OCI-M2 (cell line): Measurements from ENCODE around the gene ARFIP1.
"Not testable (repeated sequence)": the region's sequence is repeated elsewhere in the genome, so short reads cannot be mapped to it uniquely, and the experiment has no call there.

Source experiments
- DNase-seq: peaks from one replicate; lab custom pipeline; 2025; ENCODE audit not compliant: unreplicated experiment; lab: John Stamatoyannopoulos, UW

ARFIP1 gene, protein sequence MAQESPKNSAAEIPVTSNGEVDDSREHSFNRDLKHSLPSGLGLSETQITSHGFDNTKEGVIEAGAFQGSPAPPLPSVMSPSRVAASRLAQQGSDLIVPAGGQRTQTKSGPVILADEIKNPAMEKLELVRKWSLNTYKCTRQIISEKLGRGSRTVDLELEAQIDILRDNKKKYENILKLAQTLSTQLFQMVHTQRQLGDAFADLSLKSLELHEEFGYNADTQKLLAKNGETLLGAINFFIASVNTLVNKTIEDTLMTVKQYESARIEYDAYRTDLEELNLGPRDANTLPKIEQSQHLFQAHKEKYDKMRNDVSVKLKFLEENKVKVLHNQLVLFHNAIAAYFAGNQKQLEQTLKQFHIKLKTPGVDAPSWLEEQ

DNA sequence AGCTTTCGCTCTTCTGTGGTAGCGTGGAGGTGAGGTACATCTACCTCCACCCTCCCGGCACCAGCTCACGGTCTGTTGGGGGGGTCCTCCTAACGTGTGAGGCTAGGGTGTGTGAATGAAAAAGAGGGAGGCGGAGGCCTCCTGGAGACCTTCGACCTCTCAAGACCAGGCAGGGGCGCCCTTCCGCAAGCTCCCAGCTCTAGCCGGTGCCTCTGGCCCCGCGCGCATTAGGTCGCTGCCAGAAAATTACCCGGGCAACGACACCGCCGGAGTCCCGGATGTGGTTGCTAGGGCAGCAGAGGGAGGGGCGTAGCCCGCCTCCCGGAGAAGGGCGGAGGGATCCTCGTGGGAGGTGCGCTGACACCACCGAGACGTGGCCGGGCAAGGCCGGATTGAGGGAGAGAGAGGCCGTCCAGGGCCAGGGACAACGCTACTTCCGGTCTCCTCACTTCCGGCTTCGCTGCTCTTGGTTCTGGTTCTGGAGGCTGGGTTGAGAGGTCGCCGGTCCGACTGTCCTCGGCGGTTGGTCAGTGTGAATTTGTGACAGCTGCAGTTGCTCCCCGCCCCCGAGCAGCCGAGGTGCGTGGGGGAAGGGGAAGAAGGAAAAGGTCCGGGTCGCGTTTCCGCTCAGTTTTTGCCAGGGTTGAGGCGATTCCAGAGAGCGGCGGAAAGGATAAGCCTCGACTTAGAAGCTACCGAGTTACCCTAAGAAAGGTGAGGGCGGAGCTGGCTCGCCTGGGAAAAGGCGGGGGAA is at the start of gene ARFIP1, which contains the start of gene TIGD4:
Gene ARFIP1, plus strand, starts transcription at position 442 of the 754 bp plus-strand sequence. CDS start 49,680 bp downstream, outside the sequence.
Gene TIGD4, minus strand, starts transcription at position 218 of the 754 bp plus-strand sequence. CDS start 8,726 bp downstream, outside the sequence.
- peak; percentile 60 for DNase-seq

DNA sequence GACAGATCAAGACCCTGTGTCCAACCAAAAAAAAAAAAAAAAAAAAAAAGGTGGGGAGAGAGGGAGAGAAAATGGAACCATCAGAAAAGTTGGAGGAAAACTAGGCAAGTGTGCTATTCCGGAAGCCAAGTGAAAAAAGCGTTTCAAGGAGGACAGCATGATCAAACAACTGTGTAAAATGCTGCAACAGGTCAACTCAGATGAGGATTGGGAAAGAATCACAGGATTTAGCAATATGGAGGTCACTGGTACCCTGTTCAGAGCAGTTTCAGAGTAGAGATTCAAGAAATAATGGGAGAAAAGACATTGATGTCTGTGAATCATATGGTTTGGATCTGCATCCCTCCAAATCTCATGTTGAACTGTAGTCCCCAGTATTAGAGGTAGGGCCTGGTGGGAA is 47.8 kb upstream of the ARFIP1 start:
- no peak for DNase-seq

DNA sequence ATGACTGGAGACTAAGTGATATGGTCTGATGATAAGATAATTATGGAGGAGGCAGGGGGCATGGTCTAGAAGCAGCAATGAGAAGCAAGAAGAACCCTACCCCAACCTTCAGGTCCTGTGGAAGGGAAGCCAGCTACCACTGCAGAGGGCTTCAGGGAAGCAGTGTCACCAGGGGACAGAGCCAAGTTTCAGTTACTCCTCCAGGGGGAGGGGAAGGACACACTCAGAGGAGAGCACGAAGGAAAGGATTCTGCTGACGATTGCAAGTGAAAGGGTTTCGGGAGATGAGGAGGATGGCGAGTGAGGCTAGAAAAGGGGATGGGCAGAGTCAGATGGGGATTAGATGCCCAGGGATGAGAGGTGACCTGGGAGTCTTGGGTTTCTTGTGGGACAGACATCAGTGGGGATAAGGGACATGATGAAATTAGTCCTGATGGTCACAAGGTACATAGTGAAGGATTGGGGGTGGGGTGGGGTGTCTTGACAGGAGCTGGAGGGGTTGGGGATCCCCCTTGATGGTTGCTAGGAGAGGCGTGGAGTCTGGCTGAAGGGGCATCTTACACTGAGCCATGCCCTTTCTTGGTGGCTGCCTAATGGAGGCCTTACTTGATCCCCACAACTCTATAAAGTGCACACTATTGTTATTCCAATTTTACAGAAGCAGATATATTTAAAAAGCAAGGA is 45.6 kb upstream of the ARFIP1 start:
- no peak for DNase-seq

GRCh38 chr4:152734699-152735050 is 45.1 kb upstream of the ARFIP1 start:
- no peak for DNase-seq

- DNase-seq = no peak
These were observed 44.3 kb upstream of the ARFIP1 start for GRCh38 chr4:152735396-152735859.

DNA sequence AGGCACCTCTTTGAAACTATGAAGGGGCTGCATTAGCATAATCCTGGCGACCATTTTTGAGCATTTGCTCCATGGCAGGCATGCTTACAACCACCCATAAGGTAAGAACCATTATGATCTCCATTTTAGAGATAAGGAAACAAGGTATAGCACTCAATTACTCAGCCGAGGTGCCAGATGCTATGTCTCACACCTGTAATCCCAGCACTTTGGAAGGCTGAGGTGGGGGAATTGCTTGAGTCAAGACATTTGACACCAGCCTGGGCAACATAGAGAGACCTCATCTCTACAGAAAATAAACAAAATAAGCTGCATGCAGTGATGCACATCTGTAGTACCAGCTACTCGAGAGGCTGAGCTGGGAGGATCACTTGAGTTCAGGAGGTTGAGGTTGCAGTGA is 43.8 kb upstream of the ARFIP1 start:
- DNase-seq = no peak

GRCh38 chr4:152738827-152739226 is 40.9 kb upstream of the ARFIP1 start:
- DNase-seq = no peak

GRCh38 chr4:152747444-152747843 is 32.3 kb upstream of the ARFIP1 start:
- DNase-seq = no peak

- DNase-seq = no peak
These were observed 31.1 kb upstream of the ARFIP1 start for GRCh38 chr4:152748619-152749018.

DNA sequence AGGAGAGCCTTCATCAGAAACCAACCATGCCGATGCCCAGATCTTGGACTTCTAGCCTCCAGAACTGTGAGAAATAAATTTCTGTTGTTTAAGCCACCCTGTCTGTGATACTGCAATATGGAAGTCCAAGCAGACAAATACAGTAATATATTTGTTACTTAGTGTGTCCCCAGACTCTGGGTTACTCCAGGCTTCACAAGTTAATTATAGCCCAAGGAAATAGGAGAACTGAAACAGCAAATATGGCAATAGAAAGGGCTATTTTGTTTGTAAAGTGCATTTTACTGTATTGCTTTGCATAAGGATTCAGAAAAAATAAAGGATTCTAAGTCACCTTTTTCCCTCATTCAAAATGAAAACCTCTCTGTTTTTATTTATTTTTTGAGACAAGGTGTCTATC is 16.0 kb upstream of the ARFIP1 start:
- no peak for DNase-seq

DNA sequence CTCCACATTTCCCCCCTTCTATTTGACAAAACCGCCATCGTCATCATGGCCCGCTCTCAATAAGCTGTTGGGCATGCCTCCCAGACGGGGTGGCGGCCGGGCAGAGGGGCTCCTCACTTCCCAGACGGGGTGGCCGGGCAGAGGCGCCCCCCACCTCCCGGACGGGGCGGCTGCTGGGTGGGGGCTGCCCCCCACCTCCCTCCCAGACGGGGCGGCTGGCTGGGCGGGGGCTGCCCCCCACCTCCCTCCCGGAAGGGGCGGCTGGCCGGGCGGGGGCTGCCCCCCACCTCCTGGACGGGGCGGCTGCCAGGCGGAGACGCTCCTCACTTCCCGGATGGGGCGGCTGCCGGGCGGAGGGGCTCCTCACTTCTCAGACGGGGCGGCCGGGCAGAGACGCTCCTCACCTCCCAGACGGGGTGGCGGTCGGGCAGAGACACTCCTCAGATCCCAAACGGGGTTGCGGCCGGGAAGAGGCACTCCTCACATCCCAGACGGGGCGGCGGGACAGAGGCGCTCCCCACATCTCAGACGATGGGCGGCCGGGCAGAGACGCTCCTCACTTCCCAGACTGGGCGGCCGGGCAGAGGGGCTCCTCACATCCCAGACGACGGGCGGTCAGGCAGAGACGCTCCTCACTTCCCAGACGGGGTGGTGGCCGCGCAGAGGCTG is 14.6 kb upstream of the ARFIP1 start:
- not testable (repeated sequence) for DNase-seq

- no peak for DNase-seq
These were observed 7.8 kb upstream of the ARFIP1 start for GRCh38 chr4:152771741-152772533.

GRCh38 chr4:152773339-152773738 is 6.4 kb upstream of the ARFIP1 start:
- DNase-seq = no peak

DNA sequence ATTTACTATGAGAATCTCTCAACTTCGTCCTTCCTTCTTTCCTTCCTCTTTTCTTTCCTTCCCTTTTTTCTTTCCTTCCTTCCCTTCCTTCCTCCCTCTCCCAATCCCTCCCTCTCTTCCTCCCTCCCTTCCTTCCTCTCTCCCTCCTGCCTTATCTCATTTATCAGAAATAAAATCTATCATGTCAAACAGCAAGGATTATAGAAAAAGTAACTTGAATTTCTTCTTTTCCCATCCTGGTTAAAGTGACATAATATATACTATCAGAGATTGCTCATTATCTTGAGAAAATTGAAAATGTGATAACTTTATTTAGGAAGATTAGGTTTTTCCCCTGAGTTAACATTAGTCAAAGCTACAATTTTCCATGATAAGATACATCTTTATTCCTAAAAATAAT is 5.8 kb upstream of the ARFIP1 start:
- DNase-seq = no peak

DNA sequence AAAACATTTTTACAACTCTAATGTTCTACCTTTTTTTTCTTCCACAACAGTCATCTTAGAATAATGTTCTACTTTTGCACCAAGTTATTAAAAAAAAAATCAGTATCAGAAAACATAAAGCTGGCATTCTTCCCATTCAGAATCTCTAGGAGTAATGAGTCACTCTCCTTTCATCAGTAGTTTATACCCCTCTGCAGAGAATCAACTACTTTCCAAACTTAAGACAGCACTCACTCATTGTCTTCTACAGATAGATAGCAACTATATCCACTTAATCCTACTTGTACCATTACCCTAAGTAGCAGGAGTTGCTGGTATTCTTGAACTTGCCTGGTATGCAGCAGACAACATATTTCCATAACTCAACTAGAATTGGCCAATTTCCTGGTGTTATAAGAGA is 3.4 kb upstream of the ARFIP1 start:
- no peak for DNase-seq

- no peak for DNase-seq
These were observed 2.3 kb upstream of the ARFIP1 start for GRCh38 chr4:152777488-152777887.

DNA sequence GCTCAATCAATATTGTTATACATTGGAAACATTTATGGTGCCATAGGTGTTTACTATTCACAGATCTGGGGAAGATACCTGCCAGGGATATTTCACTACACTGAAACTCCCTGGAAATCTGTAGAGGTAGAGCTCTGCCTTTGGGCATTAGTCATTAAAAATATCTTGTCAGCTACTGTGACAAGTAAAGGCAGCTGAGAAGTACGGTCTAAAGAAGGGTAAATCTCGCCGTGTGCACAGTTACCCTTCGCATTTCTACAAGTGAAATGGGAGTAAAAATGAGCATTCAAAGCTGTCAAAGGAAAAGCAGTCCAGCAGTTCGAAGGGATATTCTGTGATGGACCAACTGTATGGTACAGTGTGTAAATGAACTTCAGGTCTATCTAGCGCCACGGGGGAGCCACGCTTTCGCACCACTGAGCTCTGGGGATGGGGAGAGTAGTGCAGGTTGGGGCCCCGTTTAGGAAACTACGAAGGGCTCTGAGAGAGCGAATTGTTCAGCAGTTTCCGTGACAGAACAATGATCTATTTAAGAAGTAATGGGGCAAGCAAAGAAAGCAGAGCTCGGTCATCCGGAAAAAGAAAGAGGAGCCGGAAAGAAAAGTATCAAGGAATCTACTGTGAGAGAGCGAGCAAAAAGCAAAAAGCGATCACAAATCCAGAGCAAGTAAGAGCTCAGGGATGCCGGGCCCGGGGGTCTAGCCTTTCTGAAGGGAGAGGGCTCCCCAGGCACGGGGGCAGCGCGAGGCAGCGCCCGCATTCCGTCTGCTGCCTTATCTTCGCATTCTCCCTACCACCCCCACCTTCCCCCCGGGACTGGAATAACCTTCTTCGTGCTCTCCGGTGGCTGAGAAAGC is 870 bp upstream of the ARFIP1 start:
- no peak for DNase-seq

DNA sequence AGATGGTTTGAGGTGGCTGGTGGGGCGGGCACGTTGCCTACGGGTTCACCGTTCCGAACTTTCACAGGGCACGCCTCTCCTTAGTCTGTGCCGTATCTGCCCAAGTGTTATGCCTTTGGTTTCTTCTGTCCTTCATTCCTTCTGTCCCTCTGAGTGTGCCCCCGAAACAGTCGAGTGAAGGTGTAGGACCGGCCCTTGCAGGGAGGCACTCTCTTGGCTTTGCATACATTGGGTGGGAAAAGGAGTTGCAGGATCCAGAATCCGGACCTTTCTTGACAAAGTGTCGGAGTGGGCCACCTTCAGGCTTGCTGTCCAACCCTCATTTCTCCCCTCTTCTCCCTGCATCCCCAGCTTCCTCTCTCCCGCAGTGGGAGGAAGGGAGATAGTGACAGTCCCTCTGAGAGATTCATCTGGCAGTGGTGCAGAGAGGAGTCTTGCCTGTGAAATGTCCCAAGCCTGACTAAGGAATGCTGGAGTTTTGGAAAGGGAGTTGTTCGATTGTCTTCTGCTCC is 569 bp downstream of the ARFIP1 start:
- no peak for DNase-seq
